ENCODE measurements around the gene TBCK. TPM values are rescaled to one million over a fixed set of nuclear protein-coding genes. Genes with fewer than 3 reads are reported as not detected.
"Not testable (repeated sequence)": the region's sequence is repeated elsewhere in the genome, so short reads cannot be mapped to it uniquely, and the experiment has no call there.

TBCK gene
- total RNA-seq, 1 donor from 2014 or later: 25.8 TPM

DNA sequence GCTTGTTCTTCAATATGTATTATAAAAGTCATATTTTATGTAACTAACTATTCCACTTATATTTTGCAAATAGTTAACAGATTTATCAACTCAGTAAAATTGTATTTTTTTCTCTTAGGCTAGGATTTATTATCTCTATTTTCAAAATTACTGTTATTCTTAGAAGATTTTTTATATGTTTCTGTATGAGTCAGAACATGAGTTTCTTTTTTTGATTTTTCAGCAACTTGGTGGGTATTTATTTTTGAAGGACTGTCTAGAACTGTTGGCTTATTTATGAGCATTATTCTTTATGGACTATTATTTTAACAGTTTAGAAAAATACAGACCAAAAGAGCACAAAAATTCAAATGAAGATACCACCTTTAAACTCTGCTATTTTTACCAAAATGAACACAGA is 7.1 kb upstream of the TBCK start:
- Histone ChIP-seq H3K9ac (ENCODE audit: low read length) (no peak overlapping the region), H3K9me3 (ENCODE audit: insufficient read depth, low read depth, low read length) (no peaks in the 10 kb centered on the region), H4K20me1 (ENCODE audit: insufficient read depth, low read length) (peaks cover 5% of the 10 kb centered on the region), H3K79me2 (ENCODE audit: insufficient read depth, low read length) (peaks cover 54% of the 10 kb centered on the region), H3K4me1 (ENCODE audit: insufficient read depth, low read length) (no peaks in the 10 kb centered on the region), H3K4me2 (ENCODE audit: low read length) (no peak overlapping the region), H3K27ac (ENCODE audit: low read depth, low read length) (no peak overlapping the region), H3K27me3 (ENCODE audit: insufficient read depth, low read length) (no peaks in the 10 kb centered on the region), H3K4me3 (ENCODE audit: insufficient read depth, low read depth, low read length) (no peak overlapping the region), H3K36me3 (ENCODE audit: insufficient read depth, low read length) (peaks cover 16% of the 10 kb centered on the region), H2AFZ (ENCODE audit: low read depth, low read length) (no peak overlapping the region)
- H3K36me3 Mint-ChIP-seq (ENCODE audit: low read depth, unreplicated experiment): peaks cover 2% of the 10 kb centered on the region
- peaks cover 7% of the 10 kb centered on the region for H3K4me1 Mint-ChIP-seq (ENCODE audit: low read depth, unreplicated experiment)
- no peak for DNase-seq (ENCODE audit: low read depth)
- no peak overlapping the region for H3K4me3 Mint-ChIP-seq (ENCODE audit: unreplicated experiment)
- no peak for TF ChIP-seq EZH2 (IDR thresholded peaks at IDR 0.05; ENCODE audit: insufficient read depth, low read length)
- TF ChIP-seq, protein P1, sequence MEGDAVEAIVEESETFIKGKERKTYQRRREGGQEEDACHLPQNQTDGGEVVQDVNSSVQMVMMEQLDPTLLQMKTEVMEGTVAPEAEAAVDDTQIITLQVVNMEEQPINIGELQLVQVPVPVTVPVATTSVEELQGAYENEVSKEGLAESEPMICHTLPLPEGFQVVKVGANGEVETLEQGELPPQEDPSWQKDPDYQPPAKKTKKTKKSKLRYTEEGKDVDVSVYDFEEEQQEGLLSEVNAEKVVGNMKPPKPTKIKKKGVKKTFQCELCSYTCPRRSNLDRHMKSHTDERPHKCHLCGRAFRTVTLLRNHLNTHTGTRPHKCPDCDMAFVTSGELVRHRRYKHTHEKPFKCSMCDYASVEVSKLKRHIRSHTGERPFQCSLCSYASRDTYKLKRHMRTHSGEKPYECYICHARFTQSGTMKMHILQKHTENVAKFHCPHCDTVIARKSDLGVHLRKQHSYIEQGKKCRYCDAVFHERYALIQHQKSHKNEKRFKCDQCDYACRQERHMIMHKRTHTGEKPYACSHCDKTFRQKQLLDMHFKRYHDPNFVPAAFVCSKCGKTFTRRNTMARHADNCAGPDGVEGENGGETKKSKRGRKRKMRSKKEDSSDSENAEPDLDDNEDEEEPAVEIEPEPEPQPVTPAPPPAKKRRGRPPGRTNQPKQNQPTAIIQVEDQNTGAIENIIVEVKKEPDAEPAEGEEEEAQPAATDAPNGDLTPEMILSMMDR (IDR thresholded peaks at IDR 0.05; ENCODE audit: insufficient read depth, low read depth, low read length): no peak
- FAIRE-seq: no peak
- H3K9me3 Mint-ChIP-seq (ENCODE audit: unreplicated experiment): no peaks in the 10 kb centered on the region
- no peak overlapping the region for H3K27ac Mint-ChIP-seq (ENCODE audit: unreplicated experiment)
- H3K27me3 Mint-ChIP-seq (ENCODE audit: low read depth, unreplicated experiment): no peaks in the 10 kb centered on the region

DNA sequence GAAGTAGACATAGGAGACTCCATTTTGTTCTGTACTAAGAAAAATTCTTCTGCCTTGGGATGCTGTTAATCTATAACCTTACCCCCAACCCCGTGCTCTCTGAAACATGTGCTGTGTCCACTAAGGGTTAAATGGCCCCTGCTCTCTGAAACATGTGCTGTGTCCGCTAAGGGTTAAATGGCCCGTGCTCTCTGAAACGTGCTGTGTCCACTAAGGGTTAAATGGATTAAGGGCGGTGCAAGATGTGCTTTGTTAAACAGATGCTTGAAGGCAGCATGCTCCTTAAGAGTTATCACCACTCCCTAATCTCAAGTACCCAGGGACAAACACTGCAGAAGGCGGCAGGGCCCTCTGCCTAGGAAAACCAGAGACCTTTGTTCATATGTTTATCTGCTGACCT is 5.8 kb upstream of the TBCK start:
- not testable (repeated sequence) for H3K9me3 ChIP-seq (ENCODE audit: insufficient read depth, low read depth, low read length); H3K4me2 ChIP-seq (ENCODE audit: low read length); H3K4me1 Mint-ChIP-seq (ENCODE audit: low read depth, unreplicated experiment); H3K9me3 Mint-ChIP-seq (ENCODE audit: unreplicated experiment); H3K9ac ChIP-seq (ENCODE audit: low read length); H3K36me3 ChIP-seq (ENCODE audit: insufficient read depth, low read length); FAIRE-seq; H2AFZ ChIP-seq (ENCODE audit: low read depth, low read length); H3K4me3 Mint-ChIP-seq (ENCODE audit: unreplicated experiment); H3K36me3 Mint-ChIP-seq (ENCODE audit: low read depth, unreplicated experiment); H4K20me1 ChIP-seq (ENCODE audit: insufficient read depth, low read length); H3K27me3 ChIP-seq (ENCODE audit: insufficient read depth, low read length); DNase-seq (ENCODE audit: low read depth); H3K27me3 Mint-ChIP-seq (ENCODE audit: low read depth, unreplicated experiment); H3K27ac Mint-ChIP-seq (ENCODE audit: unreplicated experiment); H3K27ac ChIP-seq (ENCODE audit: low read depth, low read length); H3K4me3 ChIP-seq (ENCODE audit: insufficient read depth, low read depth, low read length)
- Histone ChIP-seq H3K79me2 (ENCODE audit: insufficient read depth, low read length) (peaks cover 68% of the 10 kb centered on the region), H3K4me1 (ENCODE audit: insufficient read depth, low read length) (peaks cover 10% of the 10 kb centered on the region)

DNA sequence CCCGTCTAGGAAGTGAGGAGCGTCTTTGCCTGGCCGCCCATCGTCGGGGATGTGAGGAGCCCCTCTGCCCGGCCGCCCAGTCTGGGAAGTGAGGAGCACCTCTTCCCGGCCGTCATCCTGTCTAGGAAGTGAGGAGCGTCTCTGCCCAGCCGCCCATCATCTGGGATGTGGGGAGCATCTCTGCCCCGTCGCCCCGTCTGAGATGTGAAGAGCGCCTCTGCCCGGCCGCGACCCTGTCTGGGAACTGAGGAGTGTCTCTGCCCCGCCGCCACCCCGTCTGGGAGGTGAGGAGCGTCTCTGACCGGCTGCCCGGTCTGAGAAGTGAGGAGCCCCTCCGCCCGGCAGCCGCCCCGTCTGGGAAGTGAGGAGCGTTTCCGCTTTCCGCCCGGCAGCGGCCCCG is 5.2 kb upstream of the TBCK start:
- not testable (repeated sequence) for H3K4me1 Mint-ChIP-seq (ENCODE audit: low read depth, unreplicated experiment); H2AFZ ChIP-seq (ENCODE audit: low read depth, low read length); H3K27ac ChIP-seq (ENCODE audit: low read depth, low read length); H3K36me3 ChIP-seq (ENCODE audit: insufficient read depth, low read length); H3K9me3 ChIP-seq (ENCODE audit: insufficient read depth, low read depth, low read length); H4K20me1 ChIP-seq (ENCODE audit: insufficient read depth, low read length); DNase-seq (ENCODE audit: low read depth); H3K4me3 ChIP-seq (ENCODE audit: insufficient read depth, low read depth, low read length); H3K9me3 Mint-ChIP-seq (ENCODE audit: unreplicated experiment); H3K4me3 Mint-ChIP-seq (ENCODE audit: unreplicated experiment); H3K27ac Mint-ChIP-seq (ENCODE audit: unreplicated experiment); FAIRE-seq; H3K27me3 Mint-ChIP-seq (ENCODE audit: low read depth, unreplicated experiment); H3K4me2 ChIP-seq (ENCODE audit: low read length); H3K27me3 ChIP-seq (ENCODE audit: insufficient read depth, low read length); H3K36me3 Mint-ChIP-seq (ENCODE audit: low read depth, unreplicated experiment); H3K9ac ChIP-seq (ENCODE audit: low read length)
- Histone ChIP-seq H3K4me1 (ENCODE audit: insufficient read depth, low read length) (peaks cover 10% of the 10 kb centered on the region), H3K79me2 (ENCODE audit: insufficient read depth, low read length) (peaks cover 74% of the 10 kb centered on the region)

DNA sequence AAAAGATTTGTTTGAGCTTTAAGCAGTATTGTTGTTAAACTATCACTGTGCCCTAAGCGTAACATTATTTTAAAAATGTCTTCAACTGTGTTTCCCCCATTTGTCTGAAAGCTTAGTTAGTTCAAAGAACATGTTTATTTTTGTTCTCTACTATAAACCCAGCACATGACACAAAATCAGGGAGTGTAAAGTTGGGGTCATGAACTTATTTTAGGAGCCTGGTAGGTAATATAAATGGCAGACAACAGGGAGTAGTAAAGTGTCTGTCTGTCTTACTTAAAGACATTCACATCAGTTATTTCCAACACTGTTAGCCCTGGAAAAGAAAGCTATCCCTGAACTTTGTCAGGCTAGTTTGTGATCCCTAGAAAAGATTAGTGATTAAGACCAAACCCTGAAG is 4.2 kb upstream of the TBCK start:
- no peak overlapping the region for H3K4me3 Mint-ChIP-seq (ENCODE audit: unreplicated experiment)
- H3K27me3 Mint-ChIP-seq (ENCODE audit: low read depth, unreplicated experiment): no peaks in the 10 kb centered on the region
- Histone ChIP-seq H3K4me1 (ENCODE audit: insufficient read depth, low read length) (peaks cover 11% of the 10 kb centered on the region), H3K27ac (ENCODE audit: low read depth, low read length) (no peak overlapping the region), H3K79me2 (ENCODE audit: insufficient read depth, low read length) (peaks cover 83% of the 10 kb centered on the region), H3K9ac (ENCODE audit: low read length) (no peak overlapping the region), H2AFZ (ENCODE audit: low read depth, low read length) (no peak overlapping the region), H3K9me3 (ENCODE audit: insufficient read depth, low read depth, low read length) (no peaks in the 10 kb centered on the region), H3K27me3 (ENCODE audit: insufficient read depth, low read length) (no peaks in the 10 kb centered on the region), H3K36me3 (ENCODE audit: insufficient read depth, low read length) (no peaks in the 10 kb centered on the region), H3K4me3 (ENCODE audit: insufficient read depth, low read depth, low read length) (no peak overlapping the region), H3K4me2 (ENCODE audit: low read length) (no peak overlapping the region), H4K20me1 (ENCODE audit: insufficient read depth, low read length) (peaks cover 5% of the 10 kb centered on the region)
- peaks cover 8% of the 10 kb centered on the region for H3K4me1 Mint-ChIP-seq (ENCODE audit: low read depth, unreplicated experiment)
- no peak for TF ChIP-seq EZH2 (IDR thresholded peaks at IDR 0.05; ENCODE audit: insufficient read depth, low read length)
- TF ChIP-seq, protein P1 (IDR thresholded peaks at IDR 0.05; ENCODE audit: insufficient read depth, low read depth, low read length): no peak
- DNase-seq (ENCODE audit: low read depth) (no peak), FAIRE-seq (no peak)
- H3K9me3 Mint-ChIP-seq (ENCODE audit: unreplicated experiment): no peaks in the 10 kb centered on the region
- H3K27ac Mint-ChIP-seq (ENCODE audit: unreplicated experiment): no peak overlapping the region
- H3K36me3 Mint-ChIP-seq (ENCODE audit: low read depth, unreplicated experiment): peaks cover 2% of the 10 kb centered on the region

Data from astrocyte (in vitro differentiated cells and primary cell).